Measurements from ENCODE around the gene PPP1R10.
A peak's percentile ranks its signal among the peaks of the same experiment; 100 is the strongest.

Gene PPP1R10

DNA sequence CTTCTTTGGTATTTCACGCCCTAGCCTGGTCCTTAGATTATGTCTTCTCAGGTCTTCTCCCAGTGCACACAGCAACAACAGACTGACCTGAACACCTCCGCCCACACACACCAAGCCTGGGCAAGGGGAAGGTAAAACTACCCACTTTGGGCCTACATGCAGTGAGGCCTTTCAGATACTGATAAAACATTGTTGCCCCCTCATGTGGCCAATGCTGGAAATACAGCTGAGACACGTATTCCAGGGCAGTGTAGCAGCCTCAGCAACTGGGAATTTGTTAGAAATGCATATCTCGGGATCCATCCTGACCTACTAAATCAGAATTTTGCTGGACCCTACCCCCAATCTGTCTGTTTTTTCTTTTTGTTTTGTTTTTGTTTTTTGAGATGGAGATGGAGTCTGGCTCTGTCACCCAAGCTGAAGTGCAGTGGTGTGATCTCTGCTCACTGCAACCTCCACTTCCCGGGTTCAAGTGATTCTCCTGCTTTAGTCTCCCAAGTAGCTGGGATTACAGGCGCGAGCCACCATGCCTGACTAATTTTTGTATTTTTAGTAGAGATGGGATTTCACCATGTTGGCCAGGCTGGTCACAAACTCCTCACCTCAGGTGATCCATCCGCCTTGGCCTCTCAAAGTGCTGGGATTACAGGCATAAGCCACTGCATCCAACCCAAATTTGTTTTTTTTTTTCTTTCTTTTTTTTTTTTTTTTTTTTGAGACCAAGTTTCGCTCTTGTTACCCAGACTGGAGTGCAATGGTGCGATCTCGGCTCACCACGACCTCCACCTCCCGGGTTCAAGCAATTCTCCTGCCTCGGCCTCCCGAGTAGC lies 19.5 kb downstream of the PPP1R10 start:
- DNase-seq, result peak; percentile 26

GRCh38 chr6:30592287-30592686 lies 24.8 kb downstream of the PPP1R10 start:
- no peak for DNase-seq

- no peak for DNase-seq
Measured at GRCh38 chr6:30591008-30591407, 26.0 kb downstream of the PPP1R10 start.

DNA sequence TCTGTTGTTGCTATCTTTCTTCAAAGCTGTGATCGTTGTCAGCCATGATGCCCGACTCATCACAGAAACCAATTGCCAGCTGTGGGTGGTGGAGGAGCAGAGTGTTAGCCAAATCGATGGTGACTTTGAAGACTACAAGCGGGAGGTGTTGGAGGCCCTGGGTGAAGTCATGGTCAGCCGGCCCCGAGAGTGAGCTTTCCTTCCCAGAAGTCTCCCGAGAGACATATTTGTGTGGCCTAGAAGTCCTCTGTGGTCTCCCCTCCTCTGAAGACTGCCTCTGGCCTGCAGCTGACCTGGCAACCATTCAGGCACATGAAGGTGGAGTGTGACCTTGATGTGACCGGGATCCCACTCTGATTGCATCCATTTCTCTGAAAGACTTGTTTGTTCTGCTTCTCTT lies 26.5 kb downstream of the PPP1R10 start:
- no peak for DNase-seq

DNA sequence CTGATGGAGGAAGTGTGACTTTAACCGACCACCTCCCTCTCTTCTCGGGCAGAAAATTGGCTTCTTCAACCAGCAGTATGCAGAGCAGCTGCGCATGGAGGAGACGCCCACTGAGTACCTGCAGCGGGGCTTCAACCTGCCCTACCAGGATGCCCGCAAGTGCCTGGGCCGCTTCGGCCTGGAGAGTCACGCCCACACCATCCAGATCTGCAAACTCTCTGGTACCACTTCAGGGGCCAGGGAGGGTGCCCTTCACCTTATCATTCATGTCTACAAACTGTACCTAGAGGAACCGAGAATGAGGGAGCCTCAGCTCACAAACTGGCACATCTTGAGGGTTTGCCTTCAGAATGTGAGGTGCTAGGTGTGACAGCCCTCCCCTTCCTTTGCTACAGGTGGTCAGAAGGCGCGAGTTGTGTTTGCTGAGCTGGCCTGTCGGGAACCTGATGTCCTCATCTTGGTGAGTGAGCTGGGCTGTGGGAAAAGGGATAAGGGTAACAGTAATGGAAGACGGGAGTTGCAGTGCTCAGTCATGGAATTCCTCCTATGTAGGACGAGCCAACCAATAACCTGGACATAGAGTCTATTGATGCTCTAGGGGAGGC lies 27.2 kb downstream of the PPP1R10 start:
- no peak for DNase-seq

- DNase-seq, result no peak
Measured at GRCh38 chr6:30583921-30584320, 33.1 kb downstream of the PPP1R10 start.

GRCh38 chr6:30578051-30578450 lies 39.0 kb downstream of the PPP1R10 start:
- no peak for DNase-seq

DNA sequence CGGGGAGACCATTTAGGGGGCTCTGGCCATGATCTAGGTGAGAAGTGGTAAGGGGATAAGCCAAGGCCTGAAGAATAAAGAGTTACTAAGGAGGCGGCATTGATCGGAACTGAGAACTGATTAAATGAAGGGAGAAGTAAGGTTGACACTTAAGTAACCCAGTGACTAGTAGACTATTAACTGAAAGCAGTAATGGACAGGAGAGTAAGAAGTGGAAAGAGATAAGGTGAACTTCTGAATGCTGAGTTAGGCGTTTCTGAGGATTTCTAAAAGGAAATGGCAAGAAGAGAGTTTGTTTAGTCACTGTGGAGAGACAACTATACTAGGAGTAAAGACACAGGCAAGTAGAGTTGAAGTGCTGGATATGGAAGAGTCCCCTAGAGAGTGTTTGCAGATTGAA lies 43.9 kb downstream of the PPP1R10 start:
- DNase-seq, result no peak

- DNase-seq, result no peak
Measured at GRCh38 chr6:30572148-30572547, 44.9 kb downstream of the PPP1R10 start.

DNA sequence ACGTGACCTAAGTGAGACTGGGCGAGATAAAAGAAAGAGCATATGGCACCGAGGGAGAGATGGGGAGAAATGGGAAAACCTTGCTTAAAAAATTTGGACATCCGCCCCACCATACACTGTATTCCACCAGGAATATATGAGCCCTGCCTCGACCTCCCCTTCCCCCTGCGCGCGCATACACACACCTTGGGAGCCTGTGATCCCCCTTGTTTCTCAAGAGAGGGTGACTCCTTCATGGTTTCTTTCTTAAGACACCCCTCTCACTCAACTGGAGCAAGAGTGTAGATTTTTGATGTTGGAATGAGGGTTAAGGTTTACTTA lies 45.3 kb downstream of the PPP1R10 start:
- no peak for DNase-seq

GRCh38 chr6:30571075-30571761 lies 45.8 kb downstream of the PPP1R10 start, which contains the start of gene ABCF1:
Gene ABCF1 (plus strand): TSS chr6:30571442. CDS start chr6:30571488, 46 bp downstream.
- peak; percentile 92 for DNase-seq

DNA sequence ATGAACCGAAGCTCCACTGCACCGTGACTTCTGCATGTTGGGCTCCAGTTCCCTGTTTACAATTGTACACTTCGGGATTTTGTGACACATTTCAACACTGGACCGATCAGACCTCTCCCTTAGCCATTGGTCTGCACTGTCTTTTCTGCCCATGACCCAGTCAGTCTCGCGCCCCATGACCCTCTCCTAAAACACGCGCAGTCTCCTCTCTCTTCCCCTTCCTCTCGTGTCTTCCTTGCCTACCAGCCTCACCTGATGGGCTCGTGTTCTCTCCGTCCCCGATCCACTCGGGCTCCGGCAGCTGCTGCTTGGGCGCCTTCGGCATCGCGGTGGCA lies 46.3 kb downstream of the PPP1R10 start:
- DNase-seq, result no peak

DNA sequence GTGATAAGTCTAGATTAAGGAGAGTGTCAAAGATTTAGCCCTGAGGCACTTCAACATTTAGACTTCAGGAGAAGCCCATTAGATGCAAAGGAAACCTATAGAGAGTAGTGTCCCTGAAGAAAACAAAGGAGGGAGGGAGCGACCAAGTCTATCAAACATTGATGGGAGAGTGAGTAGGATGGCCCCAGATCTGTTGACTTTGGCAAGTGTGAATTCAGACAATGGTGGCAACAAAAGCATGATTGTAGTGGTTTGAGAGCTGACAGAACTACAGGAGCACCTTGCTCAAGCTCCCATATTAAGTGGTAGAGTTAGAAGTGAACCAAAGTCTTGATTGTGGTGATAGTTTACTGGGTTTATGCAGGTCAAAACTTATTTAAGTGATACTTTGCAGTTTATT lies 46.8 kb downstream of the PPP1R10 start:
- no peak for DNase-seq

DNA sequence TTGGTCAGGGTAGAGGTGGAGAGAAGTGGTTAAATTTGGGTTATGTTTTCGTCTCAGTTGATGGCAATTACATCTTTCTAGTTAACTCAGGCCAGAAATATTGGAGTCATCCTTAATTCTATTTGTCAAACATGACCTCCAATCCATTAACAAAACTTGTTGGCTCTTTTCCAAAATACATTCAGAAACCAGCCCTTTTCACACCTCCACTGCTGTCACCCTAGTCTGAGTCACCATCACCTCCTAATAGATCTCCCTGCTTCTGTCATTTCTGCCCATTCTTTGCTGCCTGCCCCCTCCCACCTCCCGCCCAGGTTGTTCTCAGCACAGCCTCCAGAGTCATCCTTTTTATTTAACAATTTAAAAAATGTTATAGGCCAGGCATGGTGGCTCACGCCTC lies 48.8 kb downstream of the PPP1R10 start:
- no peak for DNase-seq

GRCh38 chr6:30565772-30566171 lies 51.3 kb downstream of the PPP1R10 start:
- DNase-seq, result no peak

DNA sequence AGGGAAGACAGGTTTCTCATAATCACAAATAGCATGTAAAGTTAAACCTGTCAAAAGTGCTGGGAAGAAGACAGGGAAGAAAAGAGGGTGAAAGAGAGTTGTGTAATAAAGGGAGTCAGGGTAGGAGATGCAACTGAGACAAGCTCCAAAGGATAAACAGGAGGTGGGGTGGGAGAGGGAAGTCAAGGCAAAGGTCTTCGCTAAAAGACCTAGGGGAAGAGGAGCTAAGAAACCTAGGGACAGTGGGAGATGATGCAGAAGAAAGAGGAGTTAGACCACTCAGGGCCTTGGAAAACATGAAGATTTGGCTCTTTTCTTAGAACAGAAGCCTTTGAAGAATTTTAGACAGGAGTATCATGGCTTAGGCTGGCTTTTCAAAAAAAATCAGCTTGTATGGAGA lies 52.9 kb downstream of the PPP1R10 start:
- DNase-seq, result no peak

- no peak for DNase-seq
Measured at GRCh38 chr6:30562470-30563425, 54.3 kb downstream of the PPP1R10 start.

DNA sequence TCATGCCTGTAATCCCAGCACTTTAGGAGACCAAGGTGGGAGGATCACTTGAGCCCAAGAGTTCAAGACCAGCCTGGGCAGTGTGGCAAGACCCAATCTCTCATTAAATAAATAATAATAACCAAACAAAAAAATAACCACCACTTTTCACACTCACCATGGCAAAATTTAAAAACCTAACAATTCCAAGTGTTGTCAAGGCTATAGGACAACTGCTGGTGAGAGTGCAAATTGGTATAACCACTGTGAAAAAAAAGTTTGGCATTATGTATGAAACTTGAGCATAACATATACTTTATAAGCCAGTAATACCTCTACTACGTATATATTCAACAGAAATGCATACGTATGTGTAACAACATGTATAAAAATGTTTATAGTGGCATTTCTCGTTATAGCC lies 56.1 kb downstream of the PPP1R10 start:
- no peak for DNase-seq

GRCh38 chr6:30557683-30557981 lies 59.4 kb downstream of the PPP1R10 start:
- DNase-seq, result no peak

- peak; percentile 76 for DNase-seq
Measured at GRCh38 chr6:30556906-30557682, 59.9 kb downstream of the PPP1R10 start, which contains the start of gene PRR3. Gene PRR3 (plus strand): TSS chr6:30557295. CDS start chr6:30557345, 50 bp downstream.

GRCh38 chr6:30556066-30556905 lies 60.8 kb downstream of the PPP1R10 start, which contains the start of gene GNL1:
Gene GNL1 (minus strand): TSS chr6:30556489. CDS start chr6:30556203, 286 bp downstream.
- peak; percentile 62 for DNase-seq

DNA sequence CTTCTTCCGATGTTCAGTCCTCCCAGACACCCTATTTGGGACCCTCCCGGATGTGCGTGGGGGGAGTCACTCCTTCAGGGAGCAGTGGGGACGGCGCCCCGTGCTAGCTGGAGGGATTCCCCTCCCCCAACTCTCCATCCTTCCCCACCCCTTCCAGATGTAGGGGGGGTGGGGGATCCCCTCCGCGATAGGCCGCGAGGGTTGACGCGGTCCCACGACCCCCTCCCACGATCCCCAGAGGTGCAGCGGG lies 61.3 kb downstream of the PPP1R10 start:
- DNase-seq, result no peak
